NB4 (cell line): Measurements from ENCODE around the gene PAM16.
A peak's percentile ranks its signal among the peaks of the same experiment; 100 is the strongest.

Source experiments
- DNase-seq: peaks from one replicate; pipeline ENCODE4 v3.0.0; 2010; ENCODE audit warnings: low read depth
- H3K4me3 ChIP-seq: one replicate; pipeline ENCODE4 v1.5.1; 2011; ENCODE audit warnings: mild to moderate bottlenecking, low read depth, low read length, moderate library complexity
- MYC ChIP-seq: IDR thresholded peaks from 2 replicates; pipeline ENCODE4 v1.6.1; 2011; ENCODE audit warnings: low read depth, low read length
- POLR2A ChIP-seq: IDR thresholded peaks from 2 replicates; pipeline ENCODE4 v1.6.1; 2011; ENCODE audit warnings: mild to moderate bottlenecking; ENCODE audit not compliant: insufficient read length; ENCODE audit errors: extremely low read depth
- TF ChIP-seq, protein P1 (sequence below): IDR thresholded peaks from 2 replicates; pipeline ENCODE4 v1.6.1; 2011; ENCODE audit warnings: low read depth, low read length
- TF ChIP-seq, protein P2 (sequence below): IDR thresholded peaks from one replicate; pipeline ENCODE4 v1.5.1; 2012; ENCODE audit warnings: low read depth, low read length

The PAM16 gene

DNA sequence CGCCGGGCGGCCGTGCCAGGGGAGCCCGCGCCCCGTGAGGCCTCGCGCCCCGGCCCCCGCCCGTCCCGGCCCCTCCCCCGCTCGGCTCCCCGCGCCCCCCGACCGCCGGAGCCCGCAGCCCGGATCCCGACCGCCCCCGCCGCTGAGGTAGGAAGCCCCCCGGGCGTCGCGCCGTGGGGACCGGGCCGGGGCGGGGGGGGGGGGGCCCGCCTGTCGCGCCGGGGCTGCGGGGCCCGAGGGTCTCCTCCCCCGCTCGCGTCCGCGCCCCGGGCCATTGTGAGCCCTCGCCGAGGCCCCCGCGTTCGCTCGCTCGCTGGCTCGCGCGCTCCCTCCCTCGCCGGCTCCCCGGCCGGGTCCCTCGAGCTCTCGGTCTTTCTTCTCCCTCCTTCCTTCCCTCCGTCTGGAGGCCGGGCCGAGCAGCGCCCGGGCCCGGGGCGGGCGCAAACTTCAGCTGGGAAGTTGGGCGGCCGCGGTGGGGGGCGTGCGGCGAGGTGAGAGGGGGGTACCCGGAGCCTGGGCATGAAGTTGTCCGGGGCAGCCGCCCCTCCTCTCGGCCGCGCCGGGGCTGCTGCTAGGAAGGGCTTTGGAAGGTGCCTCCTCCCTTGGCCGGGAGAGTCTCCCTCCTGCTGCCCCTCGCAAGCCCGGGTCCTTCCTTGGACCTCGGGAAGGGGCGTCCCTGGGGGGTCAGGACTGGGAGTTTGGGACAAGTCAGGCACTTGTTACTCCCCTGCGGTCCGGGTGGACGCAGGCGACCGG, 34.8 kb downstream of the PAM16 start:
- H3K4me3 ChIP-seq = no peak overlapping the region
- TF ChIP-seq, protein P1, sequence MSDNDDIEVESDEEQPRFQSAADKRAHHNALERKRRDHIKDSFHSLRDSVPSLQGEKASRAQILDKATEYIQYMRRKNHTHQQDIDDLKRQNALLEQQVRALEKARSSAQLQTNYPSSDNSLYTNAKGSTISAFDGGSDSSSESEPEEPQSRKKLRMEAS = no peak
- TF ChIP-seq POLR2A (no peak), MYC (no peak)
- DNase-seq = peak; percentile 54

DNA sequence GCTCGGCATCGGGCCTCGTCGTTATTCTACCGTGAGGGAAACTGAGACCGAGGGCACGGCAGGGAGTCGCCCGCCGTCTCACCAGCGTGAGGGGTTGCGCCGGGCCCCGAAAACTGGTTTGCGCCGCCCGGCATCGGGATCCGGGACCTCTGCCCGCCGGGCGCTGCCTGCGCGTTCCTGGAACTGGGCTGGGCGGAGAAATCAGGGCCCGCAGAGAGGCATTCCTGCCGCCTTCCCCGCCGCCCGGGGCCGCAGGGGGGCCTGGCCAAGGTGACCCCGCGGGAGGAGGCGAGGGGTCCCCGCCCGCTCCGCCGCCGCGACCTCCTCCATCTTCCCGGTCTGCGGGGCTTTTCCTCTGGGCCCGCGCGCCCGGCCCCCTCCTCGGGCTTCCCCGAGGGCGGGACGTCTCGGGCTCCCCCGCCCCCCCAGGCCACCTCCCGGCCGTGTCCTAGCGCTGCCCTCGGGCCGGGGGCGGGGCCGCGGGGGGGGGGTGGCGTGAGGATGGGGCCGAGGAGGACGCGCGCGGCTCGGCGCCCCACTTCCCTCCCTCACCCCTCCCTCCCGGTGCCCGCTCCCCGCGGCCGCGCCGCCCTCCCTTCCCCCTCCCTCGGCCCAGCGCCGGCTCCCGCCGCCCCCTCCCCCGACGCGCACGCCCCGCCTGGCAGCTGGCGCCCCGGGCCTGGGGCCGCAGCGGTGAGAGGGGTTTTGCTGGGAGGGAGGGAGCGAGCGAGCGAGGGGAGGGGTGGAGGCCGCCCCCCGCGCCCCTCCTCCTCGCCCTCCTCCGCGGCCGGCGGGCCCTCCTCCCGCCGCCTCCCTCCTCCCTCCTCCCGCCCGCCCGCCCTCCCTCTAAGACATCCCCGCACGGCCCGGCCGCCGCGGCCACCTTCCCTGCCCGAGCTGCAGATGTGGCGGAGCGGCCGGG, 35.7 kb downstream of the PAM16 start, which contains the start of gene GLIS2:
Gene GLIS2 (plus strand): TSS at position 882 of the 922 bp plus-strand sequence. CDS start 16,214 bp downstream, outside the sequence.
- DNase-seq = peak; percentile 65
- no peak for TF ChIP-seq POLR2A
- no peak for TF ChIP-seq MYC
- TF ChIP-seq, protein P1 = no peak
- TF ChIP-seq, protein P2, sequence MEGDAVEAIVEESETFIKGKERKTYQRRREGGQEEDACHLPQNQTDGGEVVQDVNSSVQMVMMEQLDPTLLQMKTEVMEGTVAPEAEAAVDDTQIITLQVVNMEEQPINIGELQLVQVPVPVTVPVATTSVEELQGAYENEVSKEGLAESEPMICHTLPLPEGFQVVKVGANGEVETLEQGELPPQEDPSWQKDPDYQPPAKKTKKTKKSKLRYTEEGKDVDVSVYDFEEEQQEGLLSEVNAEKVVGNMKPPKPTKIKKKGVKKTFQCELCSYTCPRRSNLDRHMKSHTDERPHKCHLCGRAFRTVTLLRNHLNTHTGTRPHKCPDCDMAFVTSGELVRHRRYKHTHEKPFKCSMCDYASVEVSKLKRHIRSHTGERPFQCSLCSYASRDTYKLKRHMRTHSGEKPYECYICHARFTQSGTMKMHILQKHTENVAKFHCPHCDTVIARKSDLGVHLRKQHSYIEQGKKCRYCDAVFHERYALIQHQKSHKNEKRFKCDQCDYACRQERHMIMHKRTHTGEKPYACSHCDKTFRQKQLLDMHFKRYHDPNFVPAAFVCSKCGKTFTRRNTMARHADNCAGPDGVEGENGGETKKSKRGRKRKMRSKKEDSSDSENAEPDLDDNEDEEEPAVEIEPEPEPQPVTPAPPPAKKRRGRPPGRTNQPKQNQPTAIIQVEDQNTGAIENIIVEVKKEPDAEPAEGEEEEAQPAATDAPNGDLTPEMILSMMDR = no peak
- no peak within 1 kb of the TSS for H3K4me3 ChIP-seq

DNA sequence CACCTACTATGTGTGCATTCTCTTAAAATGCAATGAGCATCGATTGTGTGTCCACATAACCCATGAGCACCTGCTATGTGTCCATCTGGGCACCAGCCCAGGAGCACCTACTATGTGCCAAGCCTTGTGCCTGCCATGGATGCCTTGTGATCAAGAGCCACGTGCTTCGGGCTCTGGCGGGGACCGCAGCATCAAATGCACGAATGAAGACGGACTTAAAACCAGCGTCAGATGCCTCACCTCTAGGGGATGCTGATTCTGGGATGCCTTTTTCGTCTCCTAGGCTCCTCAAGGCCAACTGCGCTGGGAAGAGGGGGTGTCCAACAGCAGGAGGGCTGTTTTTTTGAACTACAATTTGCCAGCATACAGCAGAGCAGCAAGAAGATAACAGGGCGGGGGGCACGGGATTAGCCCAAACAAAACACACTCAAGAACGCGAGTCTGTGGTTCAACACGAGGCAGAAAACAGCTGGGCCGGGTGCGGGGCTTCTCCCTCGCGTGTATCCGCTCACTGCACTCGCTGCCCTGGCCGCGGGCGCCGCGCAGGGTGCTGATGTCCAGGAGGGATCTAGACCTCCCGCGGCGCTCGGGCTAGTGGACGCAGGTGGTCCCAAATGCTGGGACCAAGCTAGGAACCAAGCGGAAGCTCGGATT, 36.5 kb downstream of the PAM16 start:
- TF ChIP-seq MYC = no peak
- TF ChIP-seq, protein P1 = no peak
- no peak for TF ChIP-seq POLR2A
- TF ChIP-seq, protein P2 = no peak
- DNase-seq = peak; percentile 53
- no peak overlapping the region for H3K4me3 ChIP-seq

DNA sequence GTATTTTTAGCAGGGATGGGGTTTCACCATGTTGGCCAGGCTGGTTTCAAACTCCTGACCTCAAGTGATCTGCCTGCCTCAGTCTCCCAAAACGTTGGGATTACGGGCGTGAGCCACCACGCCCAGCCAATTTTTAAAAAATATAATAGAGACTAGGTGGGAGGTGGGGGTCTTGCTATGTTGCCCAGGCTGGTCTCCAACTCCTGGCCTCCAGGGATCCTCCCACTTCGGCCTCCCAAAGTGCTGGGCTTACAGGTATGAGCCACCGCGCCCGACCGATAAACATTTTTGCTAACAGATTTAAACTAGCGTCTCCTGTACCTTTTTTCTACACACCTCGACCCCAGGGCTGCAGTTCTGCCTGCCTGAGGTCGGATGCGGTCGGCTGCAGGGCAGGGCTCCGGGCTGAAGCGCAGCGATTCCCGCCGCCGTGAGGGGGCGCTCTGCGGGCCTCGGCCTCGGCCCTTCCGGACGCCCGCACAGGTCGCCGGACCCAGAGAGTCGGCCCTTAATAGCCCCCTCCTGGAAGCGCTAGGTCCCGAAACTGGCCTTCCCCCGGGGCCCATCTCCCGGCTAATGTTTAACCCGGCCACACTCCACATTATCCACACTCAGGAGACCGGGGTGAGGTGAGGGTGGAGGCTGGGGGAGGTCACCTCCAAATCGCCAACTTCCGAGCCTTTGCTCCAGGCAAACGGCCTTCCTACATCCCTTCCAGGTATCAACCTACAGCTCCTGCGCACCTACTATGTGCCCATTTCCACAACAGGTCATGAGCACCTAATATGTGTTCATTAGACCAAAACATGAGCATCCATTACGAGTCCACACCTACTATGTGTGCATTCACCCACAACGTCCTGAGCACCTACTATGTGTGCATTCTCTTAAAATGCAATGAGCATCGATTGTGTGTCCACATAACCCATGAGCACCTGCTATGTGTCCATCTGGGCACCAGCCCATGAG, 37.3 kb downstream of the PAM16 start:
- no peak overlapping the region for H3K4me3 ChIP-seq
- DNase-seq = peak; percentile 58
- no peak for TF ChIP-seq MYC
- TF ChIP-seq, protein P2 = peak; percentile 50

DNA sequence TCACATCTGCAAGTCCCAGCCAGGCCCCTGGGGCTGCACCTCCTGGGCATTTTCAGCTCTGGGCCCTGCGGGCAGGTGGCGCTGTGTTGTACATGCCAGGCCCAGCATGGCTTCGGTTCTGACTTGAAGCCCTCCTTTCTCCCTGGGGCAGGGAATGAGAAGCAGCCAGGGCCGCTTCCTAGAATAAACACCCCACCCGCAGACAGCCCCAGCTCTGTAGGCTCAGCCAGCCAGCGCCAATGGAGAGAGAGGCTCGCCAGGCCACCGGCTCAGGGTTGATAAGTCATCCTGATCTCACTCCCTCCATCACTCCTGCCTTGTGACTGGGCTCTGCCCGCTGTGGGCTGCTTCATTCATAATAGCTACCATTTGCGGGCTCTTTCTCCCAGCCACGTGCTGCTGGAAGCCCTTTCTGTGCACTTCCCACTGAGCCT, 41.3 kb downstream of the PAM16 start:
- TF ChIP-seq, protein P1 = no peak
- TF ChIP-seq, protein P2 = peak; percentile 30
- no peak for TF ChIP-seq MYC
- no peak for DNase-seq
- no peak overlapping the region for H3K4me3 ChIP-seq
